ENCODE data around the gene ELF3. TPM values are rescaled to one million over a fixed set of nuclear protein-coding genes. Genes with fewer than 3 reads are reported as not detected.
"Not testable (repeated sequence)": the region's sequence is repeated elsewhere in the genome, so short reads cannot be mapped to it uniquely, and the experiment has no call there.

ELF3 gene
- total RNA-seq, 1 donor from 2014 or later = 0.39 TPM

DNA sequence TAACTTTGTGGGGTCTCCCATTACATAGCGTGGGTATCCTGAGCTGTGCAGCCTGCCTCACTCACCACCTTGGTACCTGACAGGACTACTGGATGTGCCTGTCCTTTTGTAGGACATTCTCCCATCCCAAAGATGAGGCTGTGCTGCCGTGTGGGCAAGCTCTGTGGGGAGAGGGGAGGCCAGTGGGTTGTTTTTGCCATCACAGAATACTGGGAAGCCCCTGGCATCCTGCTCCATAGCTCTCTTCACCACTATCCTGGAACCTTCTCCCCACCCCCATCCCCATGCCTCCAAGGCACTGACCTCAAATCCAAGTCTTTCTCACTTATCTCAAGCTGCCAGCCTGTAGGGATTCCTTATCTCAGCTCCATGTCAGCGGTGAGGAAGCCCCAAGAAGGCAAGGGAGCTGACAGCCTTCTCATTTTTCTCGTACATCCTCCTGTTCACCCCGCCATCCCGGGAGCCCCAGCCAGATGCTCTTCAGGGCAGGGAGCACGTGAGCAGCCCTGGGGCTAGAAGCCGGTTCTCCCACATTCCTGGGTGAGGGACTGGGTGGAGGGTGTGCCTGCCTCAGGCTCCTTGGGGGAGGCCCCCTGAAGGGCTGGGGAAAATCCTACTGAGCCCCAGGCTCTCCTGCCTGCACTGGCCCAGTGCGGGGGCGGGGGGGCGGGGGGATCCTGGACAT is 2.4 kb upstream of the ELF3 start:
- intact Hi-C loops (cut with micrococcal nuclease) = no loop called here

- intact Hi-C loops (cut with micrococcal nuclease) = loop anchor here (1.0 kb wide), 1 partner anchor 126 kb away; no protein-coding TSS in a partner anchor
Observed at GRCh38 chr1:202009326-202010179, 834 bp upstream of the ELF3 start.

GRCh38 chr1:202011994-202012393 is 1.6 kb downstream of the ELF3 start:
- intact Hi-C loops (cut with micrococcal nuclease) = no loop called here

DNA sequence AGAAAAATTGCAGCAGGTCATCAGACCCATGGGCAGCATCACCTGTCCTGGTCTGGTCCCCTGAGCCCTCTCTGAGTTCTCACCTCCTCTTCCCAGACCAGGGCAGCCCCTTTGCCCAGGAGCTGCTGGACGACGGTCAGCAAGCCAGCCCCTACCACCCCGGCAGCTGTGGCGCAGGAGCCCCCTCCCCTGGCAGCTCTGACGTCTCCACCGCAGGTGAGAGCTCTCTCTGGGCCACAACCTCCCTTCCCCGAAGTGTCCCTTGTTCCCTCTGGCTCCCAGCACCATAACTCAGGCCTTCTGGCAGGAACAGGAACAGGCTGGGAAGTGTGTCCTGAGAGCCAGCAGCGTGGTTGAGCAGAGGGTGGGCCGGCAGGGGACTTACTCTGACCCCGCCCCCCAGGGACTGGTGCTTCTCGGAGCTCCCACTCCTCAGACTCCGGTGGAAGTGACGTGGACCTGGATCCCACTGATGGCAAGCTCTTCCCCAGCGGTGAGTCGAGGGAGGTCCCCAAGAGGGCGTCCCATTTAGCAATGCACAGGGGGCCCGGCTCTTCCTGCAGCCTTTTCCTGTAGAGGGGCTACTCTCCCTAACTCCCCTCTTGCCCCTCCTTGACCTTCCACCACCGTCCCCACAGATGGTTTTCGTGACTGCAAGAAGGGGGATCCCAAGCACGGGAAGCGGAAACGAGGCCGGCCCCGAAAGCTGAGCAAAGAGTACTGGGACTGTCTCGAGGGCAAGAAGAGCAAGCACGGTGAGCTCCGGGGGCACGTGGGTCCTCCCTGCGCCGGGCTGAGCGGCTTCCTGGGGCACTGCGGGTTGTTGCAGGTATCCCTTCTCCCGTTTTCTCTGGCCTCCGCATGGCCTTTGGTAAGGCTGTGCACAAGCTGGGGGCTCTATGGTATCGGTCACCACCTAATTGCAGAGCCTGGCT is 2.4 kb downstream of the ELF3 start:
- intact Hi-C loops (cut with micrococcal nuclease) = no loop called here

DNA sequence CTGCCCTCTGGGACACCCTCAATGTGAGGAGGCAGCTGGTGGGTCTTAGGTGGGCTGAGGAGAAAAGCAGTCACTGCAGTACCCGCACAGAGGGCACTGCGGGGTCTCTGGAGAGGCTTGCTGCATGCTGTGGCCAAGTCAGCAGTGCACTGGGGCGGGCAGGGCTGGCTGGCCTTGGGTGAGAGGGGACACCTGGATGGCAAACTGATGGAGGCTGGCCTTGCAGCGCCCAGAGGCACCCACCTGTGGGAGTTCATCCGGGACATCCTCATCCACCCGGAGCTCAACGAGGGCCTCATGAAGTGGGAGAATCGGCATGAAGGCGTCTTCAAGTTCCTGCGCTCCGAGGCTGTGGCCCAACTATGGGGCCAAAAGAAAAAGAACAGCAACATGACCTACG is 3.2 kb downstream of the ELF3 start:
- intact Hi-C loops (cut with micrococcal nuclease) = no loop called here

DNA sequence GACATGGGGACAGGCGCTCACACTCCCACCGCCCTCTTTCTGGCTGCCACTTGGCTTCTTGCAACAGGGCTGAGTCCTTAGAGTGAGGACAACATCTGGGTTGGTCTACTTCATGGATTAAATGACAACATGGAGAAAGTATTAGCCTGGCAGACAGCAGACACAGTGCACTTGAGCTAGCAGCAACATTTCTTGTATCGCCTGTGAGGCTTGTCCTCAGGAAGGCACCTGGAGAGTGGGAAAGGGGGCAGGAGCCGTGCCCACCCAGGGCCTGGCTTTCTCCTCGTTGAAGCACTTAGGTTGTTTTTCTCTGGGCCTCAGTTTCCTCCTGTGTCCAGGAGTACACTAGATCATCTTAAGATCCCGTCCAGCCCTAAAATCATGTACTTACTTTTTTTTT is 3.7 kb downstream of the ELF3 start:
- intact Hi-C loops (cut with micrococcal nuclease) = no loop called here

DNA sequence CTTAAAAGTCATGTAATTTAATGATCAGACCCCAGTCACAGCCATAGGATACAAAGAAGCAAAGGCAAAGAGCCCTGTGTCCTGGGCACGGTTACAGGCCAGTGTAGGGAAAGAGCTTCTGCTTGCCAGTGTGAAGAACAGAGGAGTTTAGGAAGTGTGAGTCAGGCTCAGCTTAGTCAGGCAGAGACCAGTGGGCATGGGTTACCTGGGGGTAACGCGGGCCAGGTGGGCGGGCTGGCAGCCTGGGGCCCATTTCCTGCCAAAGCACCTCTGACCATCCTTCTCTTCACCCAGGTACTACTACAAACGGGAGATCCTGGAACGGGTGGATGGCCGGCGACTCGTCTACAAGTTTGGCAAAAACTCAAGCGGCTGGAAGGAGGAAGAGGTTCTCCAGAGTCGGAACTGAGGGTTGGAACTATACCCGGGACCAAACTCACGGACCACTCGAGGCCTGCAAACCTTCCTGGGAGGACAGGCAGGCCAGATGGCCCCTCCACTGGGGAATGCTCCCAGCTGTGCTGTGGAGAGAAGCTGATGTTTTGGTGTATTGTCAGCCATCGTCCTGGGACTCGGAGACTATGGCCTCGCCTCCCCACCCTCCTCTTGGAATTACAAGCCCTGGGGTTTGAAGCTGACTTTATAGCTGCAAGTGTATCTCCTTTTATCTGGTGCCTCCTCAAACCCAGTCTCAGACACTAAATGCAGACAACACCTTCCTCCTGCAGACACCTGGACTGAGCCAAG is 4.7 kb downstream of the ELF3 start:
- intact Hi-C loops (cut with micrococcal nuclease) = no loop called here

DNA sequence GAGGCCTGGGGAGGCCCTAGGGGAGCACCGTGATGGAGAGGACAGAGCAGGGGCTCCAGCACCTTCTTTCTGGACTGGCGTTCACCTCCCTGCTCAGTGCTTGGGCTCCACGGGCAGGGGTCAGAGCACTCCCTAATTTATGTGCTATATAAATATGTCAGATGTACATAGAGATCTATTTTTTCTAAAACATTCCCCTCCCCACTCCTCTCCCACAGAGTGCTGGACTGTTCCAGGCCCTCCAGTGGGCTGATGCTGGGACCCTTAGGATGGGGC is 5.2 kb downstream of the ELF3 start:
- intact Hi-C loops (cut with micrococcal nuclease) = no loop called here

GRCh38 chr1:202016022-202016810 is 5.8 kb downstream of the ELF3 start:
- intact Hi-C loops (cut with micrococcal nuclease) = no loop called here

DNA sequence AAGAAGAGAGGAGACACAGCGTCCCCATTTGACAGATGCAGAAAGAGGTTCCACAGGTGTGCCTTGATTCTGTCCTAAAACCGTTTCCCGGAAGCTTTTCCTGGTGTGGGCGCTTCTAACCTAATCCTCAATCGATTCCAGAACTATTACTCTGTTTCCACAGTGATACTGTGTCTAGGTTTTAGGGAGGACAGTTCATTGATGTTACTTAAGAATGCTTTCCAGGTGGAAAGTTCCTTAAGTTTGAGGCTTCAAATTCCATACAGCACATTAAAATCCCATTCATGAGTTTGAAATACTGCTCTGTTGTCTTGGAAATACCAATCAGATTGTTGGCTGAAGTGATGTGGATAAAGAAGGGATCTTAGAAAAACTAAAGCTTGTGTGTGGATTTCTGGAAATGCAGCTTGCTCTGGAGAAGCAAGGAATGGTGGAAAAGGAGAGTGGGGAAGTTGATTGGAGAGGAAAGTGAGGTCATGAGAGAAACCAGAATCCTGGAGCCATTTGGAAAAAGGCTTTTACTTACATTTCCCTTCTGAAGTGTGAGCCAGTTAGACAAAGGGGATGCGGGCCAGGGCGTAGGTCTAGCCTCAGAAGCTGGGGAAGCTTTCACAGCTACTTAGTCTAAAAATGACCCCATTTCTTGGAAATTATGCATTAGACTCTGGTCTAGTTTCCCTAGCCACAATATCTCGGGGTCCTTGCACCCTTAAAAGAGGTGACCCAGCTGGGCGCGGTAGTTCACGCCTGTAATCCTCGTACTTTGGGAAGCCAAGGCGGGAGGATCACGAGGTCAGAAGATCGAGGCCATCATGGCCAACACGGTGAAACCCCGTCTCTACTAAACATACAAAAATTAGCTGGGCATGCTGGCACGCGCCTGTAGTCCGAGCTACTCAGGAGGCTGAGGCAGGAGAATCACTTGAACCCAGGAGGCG is 6.7 kb downstream of the ELF3 start:
- intact Hi-C loops (cut with micrococcal nuclease) = no loop called here

GRCh38 chr1:202017749-202018467 is 7.5 kb downstream of the ELF3 start:
- intact Hi-C loops (cut with micrococcal nuclease) = no loop called here

GRCh38 chr1:202018468-202019234 is 8.3 kb downstream of the ELF3 start:
- intact Hi-C loops (cut with micrococcal nuclease) = no loop called here

DNA sequence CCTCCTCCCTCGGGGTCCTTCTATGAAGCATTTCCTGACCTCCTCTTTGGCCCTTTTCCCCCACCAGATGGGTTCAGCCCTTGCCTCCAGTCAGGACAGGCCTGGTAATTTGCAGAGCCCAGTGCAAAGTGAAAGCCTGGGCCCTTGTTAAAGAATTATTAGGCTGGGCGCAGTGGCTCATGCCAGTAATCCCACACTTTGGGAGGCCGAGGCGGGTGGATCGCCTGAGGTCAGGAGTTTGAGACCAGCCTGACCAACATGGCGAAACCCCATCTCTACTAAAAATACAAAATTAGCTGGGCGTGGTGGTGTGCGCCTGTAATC is 8.8 kb downstream of the ELF3 start:
- intact Hi-C loops (cut with micrococcal nuclease) = not testable (repeated sequence)

- intact Hi-C loops (cut with micrococcal nuclease) = no loop called here
Observed at GRCh38 chr1:202023001-202023433, 12.6 kb downstream of the ELF3 start.

DNA sequence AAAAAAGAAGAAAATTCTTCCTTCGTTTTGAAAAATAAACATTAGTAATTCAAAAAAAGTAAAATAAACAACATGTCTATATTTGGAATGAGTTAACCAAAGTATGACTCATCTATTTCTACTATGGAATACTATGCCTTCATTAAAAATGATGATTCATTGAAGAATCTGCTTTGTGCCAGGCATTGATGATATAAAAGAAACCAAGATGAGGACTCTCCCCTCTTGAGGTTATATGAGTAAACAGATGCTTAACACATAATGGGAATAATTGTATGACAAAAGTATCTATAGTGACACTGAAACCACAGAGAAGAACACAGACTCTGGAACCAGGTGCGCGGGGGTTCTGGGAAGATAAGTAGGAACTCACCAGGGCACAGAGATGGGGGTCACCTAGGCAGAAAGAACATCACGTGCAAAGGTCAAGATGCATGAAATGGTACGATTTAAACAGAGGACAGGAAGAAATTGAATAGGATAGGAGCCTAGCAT is 18.8 kb downstream of the ELF3 start:
- intact Hi-C loops (cut with micrococcal nuclease) = no loop called here

DNA sequence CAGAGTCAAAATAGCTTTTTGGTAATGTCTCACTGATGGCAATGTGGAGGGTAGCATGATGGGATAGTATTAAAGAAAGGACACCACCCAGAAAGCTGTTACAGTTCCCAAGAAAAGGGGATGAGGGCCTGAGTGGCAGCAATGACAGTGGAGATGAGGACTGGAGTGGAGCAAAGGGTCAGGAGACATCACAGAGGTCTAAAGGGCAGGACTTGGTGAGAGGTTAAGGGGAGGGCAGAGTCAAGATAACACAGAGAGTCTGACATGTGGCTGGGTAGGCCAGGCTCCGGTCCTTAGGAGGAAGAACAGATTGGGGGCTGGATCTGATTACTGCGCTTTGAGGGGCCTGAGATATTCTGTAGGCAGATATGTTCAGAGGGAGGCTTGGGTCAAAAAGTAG is 19.3 kb downstream of the ELF3 start:
- intact Hi-C loops (cut with micrococcal nuclease) = no loop called here

DNA sequence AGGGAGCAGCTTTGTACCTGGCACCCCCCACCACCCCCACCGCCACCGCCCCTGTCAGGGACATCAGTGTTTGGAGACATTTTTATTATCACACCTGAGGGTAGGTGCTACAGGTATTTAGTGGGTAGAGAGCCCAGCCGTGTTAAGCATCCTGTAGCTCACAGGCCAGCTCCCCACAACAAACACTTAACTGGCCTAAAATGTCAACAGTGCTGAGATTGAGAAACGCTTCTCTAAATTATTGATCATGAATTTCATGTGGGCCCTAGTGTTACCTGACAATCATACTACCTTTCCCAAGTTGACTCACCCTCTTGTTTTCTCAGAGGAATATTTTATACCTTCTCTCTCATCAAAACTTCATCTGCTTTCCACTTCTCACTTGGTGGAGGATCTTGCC is 21.4 kb downstream of the ELF3 start:
- intact Hi-C loops (cut with micrococcal nuclease) = no loop called here

All from T-helper 2 cell treated with Interferon-gamma antibody and Interleukin-4, amounts not matched to agents 100 ng/mL and 5 ng/mL, for 36 hours (primary cell).